Endothelial cell of umbilical vein (primary cell): ENCODE measurements around the gene ZNF23. TPM values are rescaled to one million over a fixed set of nuclear protein-coding genes. Genes with fewer than 3 reads are reported as not detected.

Source experiments
- BruUV-seq: library from RNA; stranded (reverse); fragments of 400-500 nt; replicated peaks from 2 replicates; lab custom pipeline; 2021; lab: Mats Ljungman, UMichigan
- CTCF ChIA-PET: fragments of 300-600, 350-600 bp; sonication (Branson Sonifier 250); formaldehyde crosslinking; loops from one replicate; lab custom pipeline; 2021; ENCODE audit warnings: antibody characterized with exemption, inconsistent platforms; lab: Charles Lee
- POLR2A ChIA-PET: fragments of 300-600, 350-600 bp; sonication (Branson Sonifier 250); formaldehyde crosslinking; loops from one replicate; lab custom pipeline; 2021; ENCODE audit warnings: antibody characterized with exemption, inconsistent platforms; lab: Charles Lee
- DNase-seq: peaks from one replicate; pipeline ENCODE4 v3.0.0-alpha.2; 2011; ENCODE audit warnings: low read depth, low spot score
- FAIRE-seq: peaks from 2 replicates; lab custom pipeline; 2011; peaks lifted over from hg19 to GRCh38; lab: Jason Lieb, UNC
- H2AFZ ChIP-seq: 2 replicates; pipeline ENCODE4 v1.6.0; 2012; ENCODE audit warnings: low read depth, low read length, control low read depth, inconsistent platforms
- H3K27ac ChIP-seq: 2 replicates; pipeline ENCODE4 v1.5.1; 2011; ENCODE audit warnings: low read depth, mild to moderate bottlenecking, control low read depth, low read length, moderate library complexity; ENCODE audit not compliant: insufficient read depth
- H3K27me3 ChIP-seq, 2 experiments: 2 replicates each; pipeline versions ENCODE4 v1.6.0 to v1.6.1; 2011; ENCODE audit warnings: low read length in 2 of 2, mixed read lengths in 1 of 2; ENCODE audit not compliant: control insufficient read depth in 2 of 2, insufficient read depth in 2 of 2
- H3K36me3 ChIP-seq, 2 experiments: 2 replicates in 1 of 2; 3 replicates in 1 of 2; pipeline ENCODE4 v1.5.1; 2011; ENCODE audit warnings: low read length in 2 of 2, mild to moderate bottlenecking in 1 of 2, moderate library complexity in 1 of 2; ENCODE audit not compliant: control insufficient read depth in 2 of 2, insufficient read depth in 2 of 2; ENCODE audit errors: extremely low read depth in 1 of 2
- H3K4me1 ChIP-seq: 3 replicates; pipeline ENCODE4 v1.5.1; 2011; ENCODE audit warnings: mild to moderate bottlenecking, low read length; ENCODE audit not compliant: control insufficient read depth, insufficient read depth; ENCODE audit errors: extremely low read depth
- H3K4me2 ChIP-seq: 2 replicates; pipeline ENCODE4 v1.6.1; 2011; ENCODE audit warnings: low read length, control low read depth, mixed read lengths; ENCODE audit not compliant: insufficient read depth
- H3K4me3 ChIP-seq, 3 experiments: fragments of 200-600 bp in 1 of 3; sonication (generic), shearing (Covaris generic) in 1 of 3; replicated peaks in 1 of 3; 2 replicates each; pipeline ENCODE4 v1.5.1; 2011 to 2016; ENCODE audit warnings: control low read depth in 3 of 3, low read length in 3 of 3, mild to moderate bottlenecking in 2 of 3, inconsistent platforms in 1 of 3, low read depth in 1 of 3, moderate library complexity in 1 of 3; ENCODE audit not compliant: insufficient read depth in 1 of 3
- H3K79me2 ChIP-seq: 2 replicates; pipeline ENCODE4 v1.6.0; 2012; ENCODE audit warnings: low read length, inconsistent platforms; ENCODE audit not compliant: control insufficient read depth, insufficient read depth
- H3K9ac ChIP-seq: replicated peaks from 2 replicates; pipeline ENCODE3; 2011; ENCODE audit warnings: low read length, control low read depth; ENCODE audit not compliant: insufficient read depth; ENCODE audit errors: extremely low read depth
- H3K9me1 ChIP-seq: replicated peaks from 3 replicates; pipeline ENCODE4 v1.6.0; 2011; ENCODE audit warnings: mild to moderate bottlenecking, low read length; ENCODE audit not compliant: control insufficient read depth, insufficient read depth; ENCODE audit errors: extremely low read depth
- H3K9me3 ChIP-seq: replicated peaks from 2 replicates; pipeline ENCODE4 v1.5.1; 2012; ENCODE audit warnings: low read length, inconsistent platforms; ENCODE audit not compliant: control insufficient read depth, insufficient read depth
- H4K20me1 ChIP-seq: replicated peaks from 2 replicates; pipeline ENCODE3; 2011; ENCODE audit warnings: mild to moderate bottlenecking, low read length; ENCODE audit not compliant: control insufficient read depth, insufficient read depth; ENCODE audit errors: extremely low read depth
- CTCF ChIP-seq, 2 donors: IDR thresholded peaks; 1 replicate in 1 of 2; 2 replicates in 1 of 2; pipeline ENCODE4 v1.5.1; 2011; ENCODE audit warnings: low read length in 2 of 2, mild to moderate bottlenecking in 2 of 2, moderate library complexity in 2 of 2, control low read depth in 1 of 2, inconsistent platforms in 1 of 2, low read depth in 1 of 2; ENCODE audit not compliant: insufficient read depth in 1 of 2; ENCODE audit errors: extremely low read depth in 1 of 2
- EZH2 ChIP-seq: IDR thresholded peaks from 2 replicates; pipeline ENCODE4 v1.6.1; 2012; ENCODE audit warnings: borderline replicate concordance, low read depth, mild to moderate bottlenecking, moderate library complexity, low read length, inconsistent platforms; ENCODE audit not compliant: severe bottlenecking
- FOS ChIP-seq: IDR thresholded peaks from 2 replicates; pipeline ENCODE4 v1.6.1; 2011; ENCODE audit warnings: mild to moderate bottlenecking, low read length, moderate library complexity, borderline replicate concordance; ENCODE audit not compliant: insufficient read depth
- GATA2 ChIP-seq: IDR thresholded peaks from 2 replicates; pipeline ENCODE4 v1.7.0; 2011; ENCODE audit warnings: low read depth, mild to moderate bottlenecking, moderate library complexity, mixed read lengths, low read length; ENCODE audit not compliant: insufficient read length, insufficient read depth
- JUN ChIP-seq: IDR thresholded peaks from 2 replicates; pipeline ENCODE4 v1.6.1; 2011; ENCODE audit warnings: borderline replicate concordance, low read depth; ENCODE audit not compliant: insufficient read length, insufficient read depth
- MAX ChIP-seq: IDR thresholded peaks from 2 replicates; pipeline ENCODE4 v1.6.1; 2011; ENCODE audit not compliant: insufficient read depth, insufficient read length
- MYC ChIP-seq: IDR thresholded peaks from one replicate; pipeline ENCODE4 v1.6.1; 2011; ENCODE audit warnings: mild to moderate bottlenecking, low read depth, low read length
- POLR2A ChIP-seq: IDR thresholded peaks from 2 replicates; pipeline ENCODE4 v1.6.1; 2012; ENCODE audit warnings: low read depth, mild to moderate bottlenecking, control low read depth, low read length
- POLR2AphosphoS5 ChIP-seq: IDR thresholded peaks from 2 replicates; pipeline ENCODE4 v1.6.1; 2012; ENCODE audit warnings: low read depth, mild to moderate bottlenecking, control low read depth, low read length, moderate library complexity; ENCODE audit not compliant: insufficient read depth
- dilution Hi-C: fragments of 300-500 bp; cut with MboI; formaldehyde crosslinking; loops from one replicate; pipeline ENCODE4 v1.15.0; 2019; ENCODE audit warnings: low sequenced_read_pairs; ENCODE audit not compliant: extremely low pct_ligation_motif_present
- intact Hi-C: fragments of 100-400 bp; cut with micrococcal nuclease; formaldehyde crosslinking; loops from one replicate; pipeline ENCODE4 v1.10.0; 2022
- polyA plus RNA-seq, 4 experiments: library from polyadenylated mRNA; depleted of rRNA in 3 of 4; stranded (reverse) in 3 of 4; unstranded in 1 of 4; fragments of >200 nt; gene quantifications; 2 replicates each; pipeline versions ENCODE4 v1.2.1 to v1.2.3, GENCODE V29; 2011 to 2012; ENCODE audit warnings: missing spikeins in 1 of 4
- total RNA-seq: library from RNA; stranded (reverse); gene quantifications from 2 replicates; pipeline ENCODE4 v1.2.3, GENCODE V29; 2021

The ZNF23 gene
- total and polyA plus RNA-seq, 2 donors (not counting 3 experiments of a cell fraction or from before 2014, with no cell fraction given): 2.1 to 6.4 TPM

- FAIRE-seq: no peak
- TF ChIP-seq POLR2A (no peak), FOS (no peak), MYC (no peak), GATA2 (no peak), POLR2AphosphoS5 (no peak), JUN (no peak), EZH2 (no peak), CTCF (IDR thresholded peaks at IDR 0.05; ENCODE audit: extremely low read depth in 1 of 2, insufficient read depth in 1 of 2, low read depth in 1 of 2, low read length in 2 of 2) (no peak), MAX (no peak)
- H3K9me1 ChIP-seq: no peaks in the 10 kb centered on the region
- intact Hi-C loops (no loop called here), dilution Hi-C loops (no loop called here)
- H3K9ac ChIP-seq: no peak within 1 kb of the TSS
- DNase-seq: no peak
- no peak within 1 kb of the TSS for H3K4me3 ChIP-seq
- CTCF ChIA-PET: interaction anchor here (1.4 to 2.5 kb wide), 2 partner anchors 10 kb away, joined by 5 to 12 read pairs; no protein-coding TSS in a partner anchor
- no peak within 1 kb of the TSS for H3K4me2 ChIP-seq
- BruUV-seq: no TSS peak
- no peaks in the 10 kb centered on the region for H3K79me2 ChIP-seq
- H3K27me3 ChIP-seq: peaks cover 0 to 5% of the 10 kb centered on the region in 2 experiments
- POLR2A ChIA-PET: no interaction called here
- no peak within 1 kb of the TSS for H3K27ac ChIP-seq
- H3K36me3 ChIP-seq: no peaks in the 10 kb centered on the region
- no peaks in the 10 kb centered on the region for H4K20me1 ChIP-seq
- H3K9me3 ChIP-seq: no peaks in the 10 kb centered on the region
- peaks cover 4% of the 10 kb centered on the region for H3K4me1 ChIP-seq
- no peak within 1 kb of the TSS for H2AFZ ChIP-seq
Measured at GRCh38 chr16:71489122-71489521, 27.1 kb upstream of the ZNF23 start, which contains the start of gene ZNF19. Gene ZNF19 (minus strand): TSS chr16:71489324. CDS start chr16:71482114, 7,210 bp downstream.
